WI38 (cell line): ENCODE results near the gene HOXD11.
A peak's percentile ranks its signal among the peaks of the same experiment; 100 is the strongest.

Experiments used
- H3K4me3 ChIP-seq: 2 replicates; pipeline ENCODE4 v1.5.1; 2011; ENCODE audit warnings: low read depth, mild to moderate bottlenecking, control low read depth, low read length
- CTCF ChIP-seq: IDR thresholded peaks from 2 replicates; pipeline ENCODE4 v1.5.1; 2012; ENCODE audit warnings: low read depth, mild to moderate bottlenecking, control low read depth, low read length

HOXD11 gene

GRCh38 chr2:176096986-176097819, 9.9 kb upstream of the HOXD11 start:
- TF ChIP-seq CTCF, result peak; percentile 77
- H3K4me3 ChIP-seq, result peak overlapping the region; percentile 57

DNA sequence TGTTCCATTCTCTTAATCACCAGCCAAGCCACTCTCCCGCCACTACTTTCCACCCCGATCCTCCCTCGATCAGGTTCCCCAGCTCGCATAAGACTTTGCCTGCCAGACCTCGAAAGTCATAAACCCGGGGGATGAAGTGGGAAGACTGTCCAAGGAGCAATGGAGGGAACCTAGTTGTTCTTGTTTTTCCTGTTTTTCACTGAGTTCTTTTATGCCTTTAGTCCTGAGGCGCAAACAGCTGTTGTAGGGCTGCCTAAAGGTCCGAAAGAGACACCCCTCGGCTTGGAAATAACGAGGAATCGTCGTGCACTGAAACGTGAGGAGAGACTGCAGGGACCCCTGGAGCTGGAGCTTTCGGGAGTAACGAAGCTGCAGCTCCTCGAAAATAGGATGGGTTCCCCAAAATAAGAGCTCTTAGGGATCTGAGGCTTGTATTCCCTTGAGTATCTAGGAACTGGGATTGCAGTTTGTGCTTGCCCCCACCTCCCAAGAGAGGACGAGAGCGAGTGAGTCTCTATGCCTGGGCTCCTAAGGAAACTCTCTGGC, 9.2 kb upstream of the HOXD11 start:
- no peak for TF ChIP-seq CTCF
- no peak overlapping the region; the same call in 1 of the 2 replicates for H3K4me3 ChIP-seq

DNA sequence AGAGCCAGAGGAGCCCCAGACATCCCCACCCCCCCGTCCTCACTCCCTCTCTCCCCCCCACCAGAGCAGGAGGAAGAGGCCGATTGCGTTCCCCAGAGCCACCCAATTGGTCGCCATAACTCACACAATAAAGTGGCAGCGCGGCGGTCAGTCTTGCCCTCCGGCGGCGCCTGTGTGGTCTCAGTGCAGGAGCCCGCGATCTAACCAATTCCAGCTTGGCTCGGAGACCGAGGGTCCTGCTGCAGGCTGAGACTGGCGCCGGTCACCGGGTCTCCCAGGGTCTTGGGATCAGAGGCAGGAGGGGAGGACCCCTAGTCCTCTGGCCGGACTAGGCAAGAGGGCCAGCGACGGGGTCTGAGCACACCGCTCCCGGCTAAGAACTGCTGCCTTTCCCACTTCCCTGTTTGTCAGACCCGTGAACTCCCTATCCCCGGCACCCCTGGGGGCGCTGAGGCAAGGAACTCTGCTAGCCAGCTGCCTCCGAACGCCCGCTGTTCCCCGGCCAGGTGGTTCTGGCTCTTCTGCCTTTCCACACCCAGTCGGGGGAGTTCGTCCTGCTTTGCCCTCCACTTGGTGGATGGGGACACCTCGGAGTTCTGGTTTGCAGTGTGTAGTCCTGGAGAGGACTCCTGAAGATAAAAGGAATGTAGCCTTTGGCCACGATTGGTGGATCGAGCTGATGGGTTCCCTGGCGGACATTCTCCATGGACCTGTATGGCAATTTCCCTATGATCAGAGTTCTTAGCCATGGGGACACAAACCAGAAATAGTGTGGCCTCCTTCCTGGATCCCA, 8.5 kb upstream of the HOXD11 start:
- H3K4me3 ChIP-seq, result no peak overlapping the region
- no peak for TF ChIP-seq CTCF

GRCh38 chr2:176099159-176099727, 7.8 kb upstream of the HOXD11 start:
- H3K4me3 ChIP-seq, result no peak overlapping the region
- no peak for TF ChIP-seq CTCF

DNA sequence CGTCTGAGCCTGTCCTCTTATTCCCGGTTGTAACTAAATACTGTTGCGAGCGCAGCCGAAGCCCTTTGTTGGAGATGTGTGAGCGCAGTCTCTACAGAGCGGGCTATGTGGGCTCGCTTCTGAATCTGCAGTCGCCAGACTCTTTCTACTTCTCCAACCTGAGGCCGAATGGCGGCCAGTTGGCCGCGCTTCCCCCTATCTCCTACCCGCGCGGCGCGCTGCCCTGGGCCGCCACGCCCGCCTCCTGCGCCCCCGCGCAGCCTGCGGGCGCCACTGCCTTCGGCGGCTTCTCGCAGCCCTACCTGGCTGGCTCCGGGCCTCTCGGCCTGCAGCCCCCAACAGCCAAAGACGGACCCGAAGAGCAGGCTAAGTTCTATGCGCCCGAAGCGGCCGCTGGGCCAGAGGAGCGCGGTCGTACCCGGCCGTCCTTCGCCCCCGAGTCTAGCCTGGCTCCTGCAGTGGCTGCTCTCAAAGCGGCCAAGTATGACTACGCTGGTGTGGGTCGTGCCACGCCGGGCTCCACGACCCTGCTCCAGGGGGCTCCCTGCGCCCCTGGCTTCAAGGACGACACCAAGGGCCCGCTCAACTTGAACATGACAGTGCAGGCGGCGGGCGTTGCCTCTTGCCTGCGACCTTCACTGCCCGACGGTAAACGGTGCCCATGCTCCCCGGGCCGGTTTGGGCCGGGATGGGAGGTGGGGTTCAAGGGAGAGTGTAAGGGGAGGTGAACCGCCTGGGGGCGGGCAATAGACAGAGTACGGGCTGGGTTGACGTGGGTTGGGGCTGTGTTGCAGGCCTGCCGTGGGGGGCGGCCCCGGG, 7.1 kb upstream of the HOXD11 start, which contains the start of gene HOXD12:
HOXD12 (plus strand) TSS at position 68 of the 819 bp plus-strand sequence; CDS start at position 75, 7 bp downstream.
- H3K4me3 ChIP-seq, result no peak within 1 kb of the TSS
- no peak for TF ChIP-seq CTCF

DNA sequence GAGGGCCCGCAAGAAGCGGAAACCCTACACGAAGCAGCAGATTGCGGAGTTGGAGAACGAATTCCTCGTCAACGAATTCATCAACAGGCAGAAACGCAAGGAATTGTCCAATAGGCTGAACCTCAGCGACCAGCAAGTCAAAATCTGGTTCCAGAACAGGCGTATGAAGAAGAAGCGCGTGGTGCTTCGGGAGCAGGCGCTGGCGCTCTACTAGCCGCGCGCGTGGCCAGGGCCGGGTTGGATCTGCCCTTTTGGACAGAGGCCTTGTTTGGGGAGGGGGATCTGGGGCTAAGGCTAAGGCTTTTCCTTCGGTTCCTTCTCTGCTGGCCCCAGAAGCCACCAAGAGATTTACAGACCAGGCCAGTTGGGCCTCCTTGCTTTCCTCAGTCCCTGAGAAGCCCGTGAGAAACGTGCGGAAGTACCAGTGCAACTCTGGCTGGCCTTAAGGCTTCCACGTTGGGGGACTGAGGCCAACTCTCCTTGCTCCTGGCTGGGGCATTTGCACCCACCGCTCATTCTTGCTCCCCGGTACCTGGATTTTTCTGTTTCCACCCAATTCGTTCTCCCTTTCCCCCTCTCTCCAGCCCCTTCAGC, 6.4 kb upstream of the HOXD11 start:
- no peak overlapping the region for H3K4me3 ChIP-seq
- TF ChIP-seq CTCF, result no peak
